OCI-LY1 (cell line): ENCODE data around the gene USB1.

Experiments used
- H2AFZ ChIP-seq: fragments of 200-600 bp; sonication (generic), shearing (Covaris generic); 2 replicates; pipeline ENCODE4 v1.6.0; 2014; ENCODE audit warnings: antibody characterized with exemption, mild to moderate bottlenecking, low read length
- H3F3A ChIP-seq: fragments of 200-600 bp; sonication (generic), shearing (Covaris generic); 2 replicates; pipeline ENCODE4 v1.6.0; 2014; ENCODE audit warnings: mild to moderate bottlenecking, antibody characterized with exemption, low read length, moderate library complexity; ENCODE audit not compliant: insufficient read depth
- H3K27ac ChIP-seq: fragments of 200-600 bp; sonication (generic); 2 replicates; pipeline ENCODE4 v1.5.1; 2014; ENCODE audit warnings: low read length, mixed run types, mild to moderate bottlenecking, low read depth; ENCODE audit not compliant: poor library complexity, severe bottlenecking
- H3K27me3 ChIP-seq: fragments of 200-600 bp; sonication (generic); 2 replicates; pipeline ENCODE4 v1.6.0; 2014; ENCODE audit warnings: antibody characterized with exemption, mild to moderate bottlenecking, low read length, moderate library complexity; ENCODE audit not compliant: insufficient read depth
- H3K36me3 ChIP-seq: fragments of 200-600 bp; sonication (generic); 2 replicates; pipeline ENCODE4 v1.6.1; 2014; ENCODE audit warnings: mild to moderate bottlenecking, antibody characterized with exemption, low read length, moderate library complexity, mixed read lengths; ENCODE audit not compliant: insufficient read depth
- H3K4me1 ChIP-seq: fragments of 200-600 bp; sonication (generic); 2 replicates; pipeline ENCODE4 v1.5.1; 2014; ENCODE audit warnings: mild to moderate bottlenecking, low read length, moderate library complexity; ENCODE audit not compliant: insufficient read depth, severe bottlenecking
- H3K4me2 ChIP-seq: fragments of 200-600 bp; sonication (generic), shearing (Covaris generic); 2 replicates; pipeline ENCODE4 v1.6.1; 2014; ENCODE audit warnings: low read length
- H3K4me3 ChIP-seq: fragments of 200-600 bp; sonication (generic); 2 replicates; pipeline ENCODE4 v1.5.1; 2014; ENCODE audit warnings: low read length, low read depth, mild to moderate bottlenecking, mixed read lengths; ENCODE audit not compliant: poor library complexity, severe bottlenecking
- H3K79me2 ChIP-seq: fragments of 200-600 bp; shearing (Covaris generic); 2 replicates; pipeline ENCODE4 v1.6.1; 2016; ENCODE audit warnings: mixed run types, low read length, mixed read lengths; ENCODE audit not compliant: insufficient read depth
- H3K9ac ChIP-seq: fragments of 200-600 bp; sonication (generic), shearing (Covaris generic); 2 replicates; pipeline ENCODE4 v1.6.1; 2014; ENCODE audit warnings: mild to moderate bottlenecking, low read length, mixed read lengths
- H3K9me2 ChIP-seq: fragments of 200-600 bp; sonication (generic), shearing (Covaris generic); 2 replicates; pipeline ENCODE4 v1.6.1; 2014; ENCODE audit warnings: low read depth, mild to moderate bottlenecking, low read length, mixed read lengths
- H3K9me3 ChIP-seq: fragments of 200-600 bp; shearing (Covaris generic); 2 replicates; pipeline ENCODE4 v1.6.1; 2014; ENCODE audit warnings: low read length, mixed read lengths
- H4K20me1 ChIP-seq: fragments of 200-600 bp; sonication (generic), shearing (Covaris generic); 2 replicates; pipeline ENCODE4 v1.6.0; 2016; ENCODE audit warnings: mild to moderate bottlenecking, low read length; ENCODE audit not compliant: insufficient read depth
- CTCF ChIP-seq: fragments of 200-600 bp; sonication (generic), shearing (Covaris generic); IDR thresholded peaks from 2 replicates; pipeline ENCODE4 v1.5.1; 2017; ENCODE audit warnings: mild to moderate bottlenecking, antibody characterized with exemption, low read length, moderate library complexity, mixed read lengths
- EZH2 ChIP-seq: fragments of 200-600 bp; sonication (generic), shearing (Covaris generic); IDR thresholded peaks from 2 replicates; pipeline ENCODE4 v1.8.0; 2017; ENCODE audit warnings: borderline replicate concordance, mixed run types, mild to moderate bottlenecking, antibody characterized with exemption, low read length, moderate library complexity, mixed read lengths

USB1 gene

DNA sequence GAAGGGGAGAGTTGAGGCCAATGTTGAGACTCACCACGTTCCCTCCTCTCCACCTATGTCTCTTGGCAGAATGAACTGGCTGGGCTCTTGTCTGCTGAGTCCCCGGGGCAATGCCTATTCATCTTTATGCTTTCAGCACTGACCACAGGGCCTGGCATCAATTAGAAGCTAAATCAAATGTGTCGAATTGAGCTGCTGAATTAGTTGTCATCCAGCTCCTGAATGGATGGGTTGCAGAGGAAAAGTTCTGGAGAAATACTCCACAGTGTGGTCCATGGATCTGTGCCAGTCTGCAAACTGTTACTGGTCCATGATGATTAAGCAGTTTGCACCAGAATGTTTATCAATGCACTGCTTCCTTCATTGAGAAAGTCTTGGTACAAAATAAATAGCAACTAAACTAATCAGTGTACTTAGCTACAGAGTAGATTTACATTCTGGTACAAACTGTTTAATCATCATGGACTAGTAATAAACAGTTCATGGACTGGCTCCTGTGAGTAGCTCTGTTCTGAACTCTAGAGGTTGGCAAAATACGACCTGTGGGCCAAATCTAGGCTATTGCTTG lies 34.9 kb upstream of the USB1 start:
- H3K4me3 ChIP-seq = no peak overlapping the region
- H3F3A ChIP-seq = no peaks in the 10 kb centered on the region
- H3K9ac ChIP-seq = no peak overlapping the region
- no peaks in the 10 kb centered on the region for H3K4me1 ChIP-seq
- H3K9me2 ChIP-seq = no peaks in the 10 kb centered on the region
- no peaks in the 10 kb centered on the region for H3K79me2 ChIP-seq
- H3K36me3 ChIP-seq = no peaks in the 10 kb centered on the region
- H3K27me3 ChIP-seq = no peaks in the 10 kb centered on the region
- TF ChIP-seq CTCF (no peak), EZH2 (no peak)
- H3K27ac ChIP-seq = no peak overlapping the region
- H3K4me2 ChIP-seq = no peak overlapping the region
- no peaks in the 10 kb centered on the region for H4K20me1 ChIP-seq
- H2AFZ ChIP-seq = no peak overlapping the region
- no peaks in the 10 kb centered on the region for H3K9me3 ChIP-seq

DNA sequence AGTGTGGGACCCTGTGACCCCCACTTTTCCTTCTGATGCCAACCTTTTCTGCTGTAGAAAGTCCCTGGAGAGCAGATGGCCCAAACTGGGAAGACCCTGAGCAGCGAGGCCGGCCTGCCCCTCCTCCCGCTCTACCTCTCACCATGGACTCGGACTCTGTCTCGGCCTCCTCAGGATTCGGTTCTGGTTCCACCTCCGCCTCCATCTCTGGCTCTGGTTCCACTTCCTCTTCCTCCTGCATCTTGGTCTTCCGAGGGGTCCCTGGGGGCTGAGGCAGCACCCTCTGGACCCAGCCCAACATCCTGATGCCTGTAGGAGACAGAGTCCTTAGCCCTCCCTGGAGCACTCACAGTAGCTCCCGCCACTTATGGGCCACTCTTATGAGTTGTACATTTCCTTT lies 34.2 kb upstream of the USB1 start:
- no peak overlapping the region for H3K27ac ChIP-seq
- H2AFZ ChIP-seq = no peak overlapping the region
- no peak overlapping the region for H3K4me3 ChIP-seq
- no peaks in the 10 kb centered on the region for H3K27me3 ChIP-seq
- TF ChIP-seq EZH2 (no peak), CTCF (no peak)
- no peak overlapping the region for H3K4me2 ChIP-seq
- no peak overlapping the region for H3K9ac ChIP-seq
- H3K79me2 ChIP-seq = no peaks in the 10 kb centered on the region
- H3K9me2 ChIP-seq = no peaks in the 10 kb centered on the region
- no peaks in the 10 kb centered on the region for H3F3A ChIP-seq
- no peaks in the 10 kb centered on the region for H3K9me3 ChIP-seq
- H3K36me3 ChIP-seq = no peaks in the 10 kb centered on the region
- no peaks in the 10 kb centered on the region for H3K4me1 ChIP-seq
- H4K20me1 ChIP-seq = no peaks in the 10 kb centered on the region

DNA sequence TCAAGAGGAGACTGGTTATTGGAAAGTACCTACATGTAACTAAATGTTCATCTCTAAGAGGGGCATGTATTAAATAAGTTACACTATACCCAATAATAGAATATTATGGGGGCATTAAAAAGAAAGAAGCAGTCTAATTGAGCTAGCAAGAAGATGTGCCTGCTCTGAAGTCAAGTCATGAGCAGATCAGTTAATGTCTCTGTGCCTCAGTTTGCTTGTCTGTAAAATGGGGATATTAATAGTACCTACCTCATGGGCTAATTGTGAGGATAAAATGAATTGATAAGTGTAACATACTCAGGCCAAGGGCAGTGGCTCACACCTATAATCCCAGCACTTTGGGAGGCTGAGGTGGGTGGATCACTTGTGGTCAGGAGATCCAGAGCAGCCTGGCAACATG lies 33.3 kb upstream of the USB1 start:
- TF ChIP-seq EZH2 = no peak
- no peak for TF ChIP-seq CTCF
- Histone ChIP-seq H3K9ac (no peak overlapping the region), H3K36me3 (no peaks in the 10 kb centered on the region), H3K79me2 (no peaks in the 10 kb centered on the region), H3K4me3 (no peak overlapping the region), H3K9me3 (no peaks in the 10 kb centered on the region), H2AFZ (no peak overlapping the region), H3K4me1 (no peaks in the 10 kb centered on the region), H3K27me3 (no peaks in the 10 kb centered on the region), H3F3A (no peaks in the 10 kb centered on the region), H3K9me2 (no peaks in the 10 kb centered on the region), H3K4me2 (no peak overlapping the region), H4K20me1 (no peaks in the 10 kb centered on the region), H3K27ac (no peak overlapping the region)
